ENCODE measurements around the gene LLGL2.
A peak's percentile ranks its signal among the peaks of the same experiment; 100 is the strongest.

The LLGL2 gene

GRCh38 chr17:75552425-75553294 is 27.2 kb downstream of the LLGL2 start:
- DNase-seq = no peak

GRCh38 chr17:75553295-75554110 is 28.0 kb downstream of the LLGL2 start:
- no peak for DNase-seq

GRCh38 chr17:75555679-75556153 is 30.2 kb downstream of the LLGL2 start:
- no peak for DNase-seq

GRCh38 chr17:75557075-75557851 is 31.8 kb downstream of the LLGL2 start:
- DNase-seq = peak; percentile 68 to 83

- DNase-seq = no peak
Measured at GRCh38 chr17:75557852-75558665, 32.6 kb downstream of the LLGL2 start.

- DNase-seq = no peak
Measured at GRCh38 chr17:75558666-75559530, 33.4 kb downstream of the LLGL2 start.

GRCh38 chr17:75559958-75560533 is 34.5 kb downstream of the LLGL2 start:
- no peak for DNase-seq

GRCh38 chr17:75561927-75562603 is 36.6 kb downstream of the LLGL2 start:
- DNase-seq = no peak

- no peak for DNase-seq
Measured at GRCh38 chr17:75563063-75563758, 37.7 kb downstream of the LLGL2 start.

GRCh38 chr17:75564195-75564594 is 38.7 kb downstream of the LLGL2 start:
- no peak for DNase-seq

GRCh38 chr17:75565066-75565465 is 39.6 kb downstream of the LLGL2 start:
- no peak for DNase-seq

GRCh38 chr17:75565618-75566017 is 40.1 kb downstream of the LLGL2 start:
- DNase-seq = no peak

- DNase-seq = no peak
Measured at GRCh38 chr17:75566416-75566815, 40.9 kb downstream of the LLGL2 start.

GRCh38 chr17:75566834-75567233 is 41.3 kb downstream of the LLGL2 start:
- no peak for DNase-seq

GRCh38 chr17:75568412-75569255 is 43.1 kb downstream of the LLGL2 start:
- no peak for DNase-seq

GRCh38 chr17:75570034-75570676 is 44.7 kb downstream of the LLGL2 start:
- DNase-seq = no peak

GRCh38 chr17:75570772-75571171 is 45.3 kb downstream of the LLGL2 start:
- no peak for DNase-seq
